Tibial nerve (tissue), 4 donors: ENCODE data around the gene KCNK18.

Experiments used
- CTCF ChIP-seq, 5 experiments: fragments of 200-600 bp in 3 of 5; fragments of 450-650 bp in 2 of 5; sonication (generic) in 3 of 5; IDR thresholded peaks; one replicate each; pipeline ENCODE4 v1.5.1; 2016 to 2019; ENCODE audit warnings: antibody characterized with exemption in 5 of 5, mild to moderate bottlenecking in 3 of 5, moderate library complexity in 2 of 5
- EP300 ChIP-seq, 2 donors: sonication (generic); formaldehyde crosslinking; IDR thresholded peaks; one replicate each; pipeline ENCODE4 v1.6.1; 2017; ENCODE audit warnings: antibody characterized with exemption in 2 of 2, mild to moderate bottlenecking in 1 of 2
- POLR2A ChIP-seq, 2 donors: fragments of 450-650 bp; IDR thresholded peaks; one replicate each; pipeline ENCODE4 v1.6.1; 2017; ENCODE audit warnings: antibody characterized with exemption in 2 of 2, mild to moderate bottlenecking in 2 of 2, moderate library complexity in 2 of 2

- TF ChIP-seq POLR2A (IDR thresholded peaks at IDR 0.05) (no peak), CTCF (IDR thresholded peaks at IDR 0.05) (peak; percentile 60 to 79 (median 70)), EP300 (IDR thresholded peaks at IDR 0.05) (peak in 1 of 2 donors; percentile 8)
Measured at GRCh38 chr10:117175901-117176534, 21.3 kb upstream of the KCNK18 start.
